ENCODE results near the gene USP47. TPM values are rescaled to one million over a fixed set of nuclear protein-coding genes. Genes with fewer than 3 reads are reported as not detected.

The USP47 gene
- total and polyA plus RNA-seq, 7 donors, result 10.6 to 105 (median 84.9) TPM

DNA sequence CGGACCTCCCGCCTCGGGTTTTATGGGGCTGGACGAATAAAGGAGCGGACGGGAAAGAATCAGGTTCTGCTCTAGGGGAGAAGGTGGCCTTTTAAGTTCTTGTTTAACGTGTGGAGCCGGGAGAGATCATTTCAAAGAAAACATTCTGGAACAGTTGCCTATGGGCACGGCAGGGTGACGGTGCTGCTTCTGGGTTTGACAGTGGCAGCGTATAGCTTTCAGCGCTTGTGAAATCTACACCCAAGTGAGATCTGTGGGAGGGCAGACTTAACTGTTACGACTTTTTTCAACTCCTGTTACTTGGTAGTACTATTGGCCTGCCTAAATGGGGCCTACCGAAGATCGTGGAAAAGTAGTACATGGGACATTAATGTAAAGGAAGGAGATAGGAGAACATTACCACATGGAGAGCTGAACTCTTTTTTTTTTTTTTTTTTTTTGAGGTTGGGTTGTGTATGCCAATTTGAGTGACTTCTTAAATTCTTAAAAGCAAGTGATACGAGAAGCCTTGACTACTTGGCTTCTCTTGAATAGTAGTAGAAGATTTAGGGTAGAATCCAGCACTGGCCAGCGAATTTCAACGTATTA, 743 bp downstream of the USP47 start:
- Histone ChIP-seq H3K27me3 (no peaks in the 10 kb centered on the region), H3K36me3 (no peaks in the 10 kb centered on the region), H3K4me3 (peak overlapping the region; percentile 65 to 86 (median 82)), H3K9me3 (no peaks in the 10 kb centered on the region), H3K27ac (peak overlapping the region; percentile 94 to 99 (median 98)), H3K4me1 (peaks cover 2 to 50% (median 40%) of the 10 kb centered on the region in 4 donors)
- DNase-seq, result peak; percentile 80
- TF ChIP-seq POLR2A (IDR thresholded peaks at IDR 0.05), result peak; percentile 60 to 70
- peak; percentile 70 to 88 (median 78) for TF ChIP-seq POLR2AphosphoS5 (IDR thresholded peaks at IDR 0.05)
- no peak for TF ChIP-seq CTCF (IDR thresholded peaks at IDR 0.05)
- 0% methylated on average over 18 of the region's 18 CpGs for WGBS, 2 donors
- intact Hi-C loops (cut with DNase I), result loop anchor here (5.0 kb wide), 2 partner anchors 35 to 910 kb away; no protein-coding TSS in a partner anchor

GRCh38 chr11:11843211-11843621, 1.4 kb downstream of the USP47 start:
- 0 to 1% methylated on average over 3 of the region's 3 CpGs for WGBS, 2 donors
- Histone ChIP-seq H3K9me3 (no peaks in the 10 kb centered on the region), H3K4me1 (peaks cover 2 to 57% (median 46%) of the 10 kb centered on the region in 4 donors), H3K36me3 (no peaks in the 10 kb centered on the region), H3K27me3 (no peaks in the 10 kb centered on the region), H3K27ac (peak overlapping the region; percentile 94 to 99 (median 98)), H3K4me3 (peak overlapping the region; percentile 65 to 86 (median 82))
- TF ChIP-seq POLR2AphosphoS5 (IDR thresholded peaks at IDR 0.05) (peak in 3 of 4 donors; percentile 29 to 69 (median 55)), EP300 (IDR thresholded peaks at IDR 0.05) (no peak)
- no peak for DNase-seq
- intact Hi-C loops (cut with DNase I), result loop anchor here (5.0 kb wide), 2 partner anchors 36 to 911 kb away; no protein-coding TSS in a partner anchor

DNA sequence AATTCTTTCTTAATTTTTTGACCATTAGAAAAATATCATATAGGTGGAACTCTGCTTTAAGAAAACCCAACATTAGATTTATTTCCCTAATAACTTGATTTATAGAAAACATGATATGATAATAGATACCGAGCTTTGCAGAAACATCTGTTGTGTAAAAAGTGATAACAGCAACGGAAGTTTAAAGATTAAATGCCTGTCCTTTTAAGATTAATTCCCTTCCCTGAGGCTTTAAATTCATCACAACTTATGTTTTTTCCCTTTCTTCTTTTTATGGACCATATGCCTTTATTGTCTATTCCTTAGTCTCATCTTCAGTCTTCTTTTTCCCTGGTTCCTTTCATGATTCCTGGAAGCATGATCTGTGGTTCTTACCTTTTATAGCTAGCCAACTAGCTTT, 1.9 kb downstream of the USP47 start:
- H3K36me3 ChIP-seq, result no peaks in the 10 kb centered on the region
- TF ChIP-seq CTCF (IDR thresholded peaks at IDR 0.05) (no peak), EP300 (IDR thresholded peaks at IDR 0.05) (no peak), POLR2A (IDR thresholded peaks at IDR 0.05) (no peak), POLR2AphosphoS5 (IDR thresholded peaks at IDR 0.05) (no peak)
- intact Hi-C loops (cut with DNase I), result loop anchor here (5.0 kb wide), 2 partner anchors 36 to 911 kb away; no protein-coding TSS in a partner anchor
- no peak for DNase-seq
- peaks cover 2 to 61% (median 50%) of the 10 kb centered on the region in 4 donors for H3K4me1 ChIP-seq
- H3K4me3 ChIP-seq, result peak overlapping the region; percentile 65 to 86 (median 82)
- no peaks in the 10 kb centered on the region for H3K9me3 ChIP-seq
- WGBS, 2 donors, result 1 to 3% methylated on average over 2 of the region's 2 CpGs
- H3K27me3 ChIP-seq, result no peaks in the 10 kb centered on the region
- peak overlapping the region; percentile 94 to 99 (median 98) for H3K27ac ChIP-seq

DNA sequence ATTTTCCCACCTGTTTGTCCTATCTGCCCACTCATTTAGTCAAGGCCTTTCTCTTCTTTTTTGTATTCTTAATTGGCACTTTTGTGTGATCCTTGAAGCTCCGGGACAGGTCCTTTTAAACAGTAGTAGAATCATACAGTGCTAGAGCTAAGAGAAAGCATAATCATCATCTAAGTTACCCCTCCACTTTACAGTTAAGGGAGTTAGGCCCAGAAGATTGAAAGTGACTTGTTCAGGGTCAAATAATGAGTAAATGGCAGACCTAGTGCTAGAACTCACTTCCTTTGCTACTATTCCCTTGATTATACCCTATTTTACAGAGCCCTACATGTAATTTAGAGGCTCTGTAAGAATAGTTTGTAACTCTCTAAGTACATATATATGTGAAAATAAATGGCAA, 2.5 kb downstream of the USP47 start:
- Histone ChIP-seq H3K4me1 (peaks cover 2 to 68% (median 56%) of the 10 kb centered on the region in 4 donors), H3K36me3 (no peaks in the 10 kb centered on the region), H3K9me3 (no peaks in the 10 kb centered on the region), H3K27ac (peak overlapping the region; percentile 94 to 99 (median 98)), H3K27me3 (no peaks in the 10 kb centered on the region), H3K4me3 (peak overlapping the region; percentile 65 to 86 (median 82))
- intact Hi-C loops (cut with DNase I), result loop anchor here (5.0 kb wide), 2 partner anchors 37 to 912 kb away; no protein-coding TSS in a partner anchor
- 56 to 59% methylated on average over 1 of the region's 1 CpG for WGBS, 2 donors
- TF ChIP-seq POLR2AphosphoS5 (IDR thresholded peaks at IDR 0.05) (no peak), POLR2A (IDR thresholded peaks at IDR 0.05) (no peak)
- no peak for DNase-seq

GRCh38 chr11:11845071-11845470, 3.3 kb downstream of the USP47 start:
- Histone ChIP-seq H3K4me1 (peaks cover 2 to 76% (median 64%) of the 10 kb centered on the region in 4 donors), H3K27ac (peak overlapping the region; percentile 94 to 99 (median 98)), H3K4me3 (no peak overlapping the region), H3K9me3 (no peaks in the 10 kb centered on the region), H3K36me3 (no peaks in the 10 kb centered on the region), H3K27me3 (no peaks in the 10 kb centered on the region)
- intact Hi-C loops (cut with DNase I), result no loop called here
- no peak for DNase-seq
- no peak for TF ChIP-seq EP300 (IDR thresholded peaks at IDR 0.05)
- no peak for TF ChIP-seq POLR2A (IDR thresholded peaks at IDR 0.05)
- TF ChIP-seq CTCF (IDR thresholded peaks at IDR 0.05), result no peak
- no peak for TF ChIP-seq POLR2AphosphoS5 (IDR thresholded peaks at IDR 0.05)
